ENCODE measurements around the gene OXNAD1.

GRCh38 chr3:16289144-16289889 is 24.3 kb downstream of the OXNAD1 start:
- TF ChIP-seq POLR2A (IDR thresholded peaks at IDR 0.05): no peak
- TF ChIP-seq, protein P1, sequence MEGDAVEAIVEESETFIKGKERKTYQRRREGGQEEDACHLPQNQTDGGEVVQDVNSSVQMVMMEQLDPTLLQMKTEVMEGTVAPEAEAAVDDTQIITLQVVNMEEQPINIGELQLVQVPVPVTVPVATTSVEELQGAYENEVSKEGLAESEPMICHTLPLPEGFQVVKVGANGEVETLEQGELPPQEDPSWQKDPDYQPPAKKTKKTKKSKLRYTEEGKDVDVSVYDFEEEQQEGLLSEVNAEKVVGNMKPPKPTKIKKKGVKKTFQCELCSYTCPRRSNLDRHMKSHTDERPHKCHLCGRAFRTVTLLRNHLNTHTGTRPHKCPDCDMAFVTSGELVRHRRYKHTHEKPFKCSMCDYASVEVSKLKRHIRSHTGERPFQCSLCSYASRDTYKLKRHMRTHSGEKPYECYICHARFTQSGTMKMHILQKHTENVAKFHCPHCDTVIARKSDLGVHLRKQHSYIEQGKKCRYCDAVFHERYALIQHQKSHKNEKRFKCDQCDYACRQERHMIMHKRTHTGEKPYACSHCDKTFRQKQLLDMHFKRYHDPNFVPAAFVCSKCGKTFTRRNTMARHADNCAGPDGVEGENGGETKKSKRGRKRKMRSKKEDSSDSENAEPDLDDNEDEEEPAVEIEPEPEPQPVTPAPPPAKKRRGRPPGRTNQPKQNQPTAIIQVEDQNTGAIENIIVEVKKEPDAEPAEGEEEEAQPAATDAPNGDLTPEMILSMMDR (IDR thresholded peaks at IDR 0.05): no peak
